ENCODE data around the gene NUP35. TPM values are rescaled to one million over a fixed set of nuclear protein-coding genes. Genes with fewer than 3 reads are reported as not detected.

The NUP35 gene, protein sequence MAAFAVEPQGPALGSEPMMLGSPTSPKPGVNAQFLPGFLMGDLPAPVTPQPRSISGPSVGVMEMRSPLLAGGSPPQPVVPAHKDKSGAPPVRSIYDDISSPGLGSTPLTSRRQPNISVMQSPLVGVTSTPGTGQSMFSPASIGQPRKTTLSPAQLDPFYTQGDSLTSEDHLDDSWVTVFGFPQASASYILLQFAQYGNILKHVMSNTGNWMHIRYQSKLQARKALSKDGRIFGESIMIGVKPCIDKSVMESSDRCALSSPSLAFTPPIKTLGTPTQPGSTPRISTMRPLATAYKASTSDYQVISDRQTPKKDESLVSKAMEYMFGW
- 41.5 and 44.0 TPM in 2 replicates for total RNA-seq

DNA sequence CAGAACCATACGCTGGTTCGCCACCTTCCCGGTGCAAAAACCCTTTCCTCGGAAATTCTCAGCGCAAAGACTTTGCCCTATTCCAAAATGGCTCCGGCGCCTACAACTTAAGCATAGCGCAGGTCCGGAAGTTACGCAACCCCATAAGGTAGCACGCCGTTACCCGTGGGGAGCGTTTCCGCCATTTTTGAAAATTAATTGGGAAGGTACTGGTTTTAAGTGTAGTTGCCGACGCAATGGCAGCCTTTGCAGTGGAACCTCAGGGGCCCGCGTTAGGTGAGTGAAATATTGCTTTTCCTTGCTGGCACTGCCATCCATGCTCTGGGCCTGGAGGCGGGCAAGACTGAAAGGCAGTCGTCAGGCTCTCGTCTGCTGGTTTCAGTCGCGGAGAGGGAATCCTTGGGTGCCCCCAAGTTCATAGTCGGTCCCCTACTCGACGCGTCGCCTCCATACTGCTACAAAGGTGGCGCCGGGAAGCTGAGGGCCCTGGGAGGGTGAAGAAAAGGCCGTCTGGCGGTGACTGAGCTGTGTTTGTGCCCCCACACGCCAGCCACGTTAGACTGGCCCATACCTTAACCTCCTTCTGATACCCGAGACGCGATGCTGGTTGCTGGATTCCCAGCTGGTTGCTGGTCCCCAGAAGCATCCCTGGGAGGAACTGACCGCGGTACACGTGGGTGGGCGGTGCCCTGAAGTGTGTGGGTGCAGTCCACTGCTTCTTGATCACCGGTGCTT, at the start of gene NUP35:
TSS of gene NUP35 (plus strand) at position 222 of the 735 bp plus-strand sequence. CDS start at position 237, 15 bp downstream.
- peaks cover 27% of the 10 kb centered on the region for H3K4me1 Mint-ChIP-seq
- peak within 1 kb of the TSS; percentile 99 for H3K27ac Mint-ChIP-seq
- peaks cover 13% of the 10 kb centered on the region for H3K27me3 Mint-ChIP-seq
- peak; percentile 96 for DNase-seq
- intact Hi-C loops (cut with micrococcal nuclease): loop anchor here (1.0 kb wide), 3 partner anchors 46 to 408 kb away; partner anchors contain the start of genes DNAJC10, DUSP19 and NCKAP1
- H3K4me3 Mint-ChIP-seq: peak within 1 kb of the TSS; percentile 98
- H3K36me3 Mint-ChIP-seq (ENCODE audit: low read depth): peaks cover 9% of the 10 kb centered on the region
- no peaks in the 10 kb centered on the region for H3K9me3 Mint-ChIP-seq

DNA sequence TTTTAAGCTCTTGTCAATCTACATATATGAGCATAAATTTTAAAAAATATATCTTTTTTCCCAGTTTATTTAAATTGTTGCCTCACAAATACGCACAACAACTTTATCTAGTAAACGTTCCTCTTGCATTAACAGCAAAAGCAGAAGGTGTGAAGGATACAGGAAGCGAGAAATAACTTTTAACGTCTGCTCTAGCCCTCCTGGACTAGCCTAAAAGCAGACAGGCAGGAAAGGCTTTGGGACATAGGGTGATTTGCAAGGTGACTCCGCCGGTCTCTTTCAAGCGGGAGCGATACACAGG, 46.1 kb upstream of the NUP35 start:
- peak overlapping the region; percentile 85 for H3K4me3 Mint-ChIP-seq
- peaks cover 4% of the 10 kb centered on the region for H3K27me3 Mint-ChIP-seq
- H3K27ac Mint-ChIP-seq: peak overlapping the region; percentile 59
- H3K36me3 Mint-ChIP-seq (ENCODE audit: low read depth): no peaks in the 10 kb centered on the region
- no peak for DNase-seq
- no peaks in the 10 kb centered on the region for H3K9me3 Mint-ChIP-seq
- intact Hi-C loops (cut with micrococcal nuclease): loop anchor here (1.0 kb wide), 2 partner anchors 40 to 46 kb away; partner anchors contain the start of genes NCKAP1 and NUP35
- peaks cover 13% of the 10 kb centered on the region for H3K4me1 Mint-ChIP-seq

DNA sequence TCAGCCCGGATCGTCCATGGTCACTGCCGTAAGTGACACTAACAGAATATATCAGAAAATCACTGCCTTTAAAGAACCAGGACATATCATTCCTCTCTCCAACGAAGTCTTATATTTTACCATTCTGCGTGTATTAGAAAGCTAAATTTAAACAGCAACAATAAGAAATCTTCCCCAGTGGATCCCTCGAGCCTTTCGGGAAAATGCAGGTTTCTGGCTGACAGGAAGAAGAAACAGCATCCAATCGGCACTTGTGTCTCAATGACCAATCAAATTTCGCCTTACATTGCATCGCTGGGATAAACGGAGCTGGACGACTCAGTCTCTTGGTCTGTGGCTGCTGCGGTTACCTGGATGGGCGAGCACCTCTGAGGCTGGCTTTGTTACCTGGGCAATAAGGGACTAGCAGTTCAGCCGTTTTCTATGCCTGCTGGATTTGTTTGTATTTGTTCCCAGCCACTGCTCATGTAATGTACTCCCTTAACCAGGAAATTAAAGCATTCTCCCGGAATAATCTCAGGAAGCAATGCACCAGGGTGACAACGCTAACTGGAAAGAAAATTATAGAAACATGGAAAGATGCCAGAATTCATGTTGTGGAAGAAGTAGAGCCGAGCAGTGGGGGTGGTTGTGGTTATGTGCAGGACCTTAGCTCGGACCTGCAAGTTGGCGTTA, 45.6 kb upstream of the NUP35 start, which contains the start of gene DUSP19:
TSS of gene DUSP19 (plus strand) at position 284 of the 675 bp plus-strand sequence. CDS start at position 471, 187 bp downstream.
- Mint-ChIP-seq H3K4me1 (peaks cover 13% of the 10 kb centered on the region), H3K9me3 (no peaks in the 10 kb centered on the region), H3K27ac (peak within 1 kb of the TSS; percentile 59), H3K36me3 (ENCODE audit: low read depth) (no peaks in the 10 kb centered on the region), H3K4me3 (peak within 1 kb of the TSS; percentile 85), H3K27me3 (peaks cover 4% of the 10 kb centered on the region)
- intact Hi-C loops (cut with micrococcal nuclease): loop anchor here (1.0 kb wide), 2 partner anchors 40 to 46 kb away; partner anchors contain the start of genes NCKAP1 and NUP35
- DNase-seq: peak; percentile 95

DNA sequence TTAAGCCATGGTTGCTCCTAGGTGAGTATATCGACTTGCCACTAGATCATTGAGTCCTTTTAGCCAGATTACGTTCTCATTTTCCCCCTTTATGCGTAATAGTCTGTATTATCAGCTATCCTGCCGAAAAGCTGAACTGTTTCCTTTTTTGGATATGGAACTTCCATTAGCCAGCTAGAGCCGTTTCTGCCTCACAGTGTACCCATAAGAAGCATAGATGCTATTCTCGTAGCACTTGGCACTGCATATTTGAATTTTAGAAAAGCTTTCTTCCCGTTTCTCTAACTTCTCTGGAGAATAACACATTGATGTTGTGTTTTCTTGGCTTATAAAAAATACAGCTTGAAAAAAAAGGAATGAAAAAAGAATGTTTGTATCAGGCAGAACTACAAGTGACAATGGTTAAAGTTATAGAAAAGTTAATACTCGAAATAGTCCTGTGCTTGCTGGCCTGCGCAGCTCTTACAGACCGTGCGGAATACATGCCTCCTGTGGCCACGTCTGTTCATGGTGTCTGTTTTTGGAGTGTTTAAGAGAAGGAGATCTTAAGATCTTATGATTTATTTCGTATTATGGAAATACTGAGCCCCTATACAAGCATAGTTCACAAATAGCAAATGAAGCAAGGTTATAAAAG, 45.0 kb upstream of the NUP35 start:
- H3K27ac Mint-ChIP-seq: no peak overlapping the region
- peaks cover 13% of the 10 kb centered on the region for H3K4me1 Mint-ChIP-seq
- H3K36me3 Mint-ChIP-seq (ENCODE audit: low read depth): no peaks in the 10 kb centered on the region
- no peaks in the 10 kb centered on the region for H3K9me3 Mint-ChIP-seq
- intact Hi-C loops (cut with micrococcal nuclease): no loop called here
- DNase-seq: no peak
- peaks cover 4% of the 10 kb centered on the region for H3K27me3 Mint-ChIP-seq
- H3K4me3 Mint-ChIP-seq: peak overlapping the region; percentile 85

DNA sequence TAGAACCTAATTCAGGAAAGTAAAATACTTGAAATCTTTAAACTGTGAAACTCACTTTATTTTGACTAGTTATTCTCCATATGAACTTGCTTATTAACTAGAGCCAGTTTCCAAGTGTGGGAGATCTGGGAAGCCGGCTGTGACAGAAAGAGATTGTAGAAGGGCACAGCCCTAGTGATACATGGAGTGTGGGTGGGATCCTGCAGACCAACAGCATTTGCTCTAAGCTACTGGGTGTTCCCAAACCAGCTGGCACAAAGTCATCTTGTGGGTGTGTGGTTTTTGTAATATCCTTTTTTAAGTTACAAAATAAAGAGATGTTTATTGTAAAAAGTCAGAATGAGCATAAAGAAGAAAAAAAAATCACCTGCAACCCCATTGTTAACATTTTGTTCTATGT, 42.3 kb upstream of the NUP35 start:
- peaks cover 4% of the 10 kb centered on the region for H3K27me3 Mint-ChIP-seq
- no peaks in the 10 kb centered on the region for H3K9me3 Mint-ChIP-seq
- H3K27ac Mint-ChIP-seq: no peak overlapping the region
- no peak overlapping the region for H3K4me3 Mint-ChIP-seq
- no peak for DNase-seq
- intact Hi-C loops (cut with micrococcal nuclease): no loop called here
- H3K36me3 Mint-ChIP-seq (ENCODE audit: low read depth): no peaks in the 10 kb centered on the region
- peaks cover 13% of the 10 kb centered on the region for H3K4me1 Mint-ChIP-seq

DNA sequence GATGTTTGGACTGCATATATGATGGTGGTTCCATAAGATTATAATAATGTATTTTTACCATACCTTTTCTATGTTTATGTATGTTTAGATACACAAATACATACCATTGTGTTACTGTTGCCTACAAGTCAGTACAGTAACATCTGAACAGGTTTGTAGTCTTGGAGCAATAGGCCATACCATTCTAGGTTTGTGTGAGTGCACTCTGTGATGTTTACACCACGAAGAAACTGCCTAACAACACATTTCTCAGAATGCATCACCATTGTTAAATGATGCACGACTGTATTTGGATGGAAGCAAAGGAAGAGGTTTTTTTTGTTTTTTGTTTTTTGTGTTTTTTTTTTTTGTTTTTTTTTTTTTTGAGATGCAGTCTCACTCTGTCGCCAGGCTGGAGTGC, 36.2 kb upstream of the NUP35 start:
- H3K9me3 Mint-ChIP-seq: no peaks in the 10 kb centered on the region
- DNase-seq: no peak
- no peak overlapping the region for H3K4me3 Mint-ChIP-seq
- H3K4me1 Mint-ChIP-seq: no peaks in the 10 kb centered on the region
- no peak overlapping the region for H3K27ac Mint-ChIP-seq
- H3K36me3 Mint-ChIP-seq (ENCODE audit: low read depth): no peaks in the 10 kb centered on the region
- intact Hi-C loops (cut with micrococcal nuclease): no loop called here
- no peaks in the 10 kb centered on the region for H3K27me3 Mint-ChIP-seq

DNA sequence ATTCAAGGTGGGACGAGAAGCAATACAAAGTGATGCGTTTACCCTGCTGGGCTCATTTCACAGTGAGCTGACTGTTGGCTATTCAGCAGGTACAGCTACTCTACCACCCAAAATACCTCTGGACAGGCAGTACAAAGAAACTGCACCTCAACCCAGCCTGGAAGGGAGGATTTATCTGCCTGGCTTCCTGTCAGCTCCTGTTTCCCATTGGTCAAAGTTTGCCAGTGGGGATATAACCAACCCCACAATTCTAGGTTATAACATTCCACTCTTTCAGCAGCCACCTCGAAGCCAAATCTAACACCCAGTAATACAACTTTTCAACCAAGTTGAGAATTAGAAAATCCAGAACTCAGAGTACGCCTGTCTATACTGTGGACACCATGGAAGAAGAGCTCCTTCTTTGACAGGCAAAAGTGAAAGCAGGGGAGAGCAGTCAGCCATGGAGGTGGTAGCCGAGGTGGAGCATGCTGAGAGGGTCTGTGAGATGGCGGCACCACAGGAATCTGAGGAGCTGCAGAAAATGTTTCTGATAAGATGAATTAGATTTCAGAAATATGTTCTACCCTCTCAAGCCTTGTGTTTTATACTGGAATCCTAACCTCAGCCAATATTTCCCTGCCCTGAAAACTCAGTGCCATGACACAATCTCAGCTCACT, 34.9 kb upstream of the NUP35 start:
- intact Hi-C loops (cut with micrococcal nuclease): no loop called here
- H3K27me3 Mint-ChIP-seq: no peaks in the 10 kb centered on the region

DNA sequence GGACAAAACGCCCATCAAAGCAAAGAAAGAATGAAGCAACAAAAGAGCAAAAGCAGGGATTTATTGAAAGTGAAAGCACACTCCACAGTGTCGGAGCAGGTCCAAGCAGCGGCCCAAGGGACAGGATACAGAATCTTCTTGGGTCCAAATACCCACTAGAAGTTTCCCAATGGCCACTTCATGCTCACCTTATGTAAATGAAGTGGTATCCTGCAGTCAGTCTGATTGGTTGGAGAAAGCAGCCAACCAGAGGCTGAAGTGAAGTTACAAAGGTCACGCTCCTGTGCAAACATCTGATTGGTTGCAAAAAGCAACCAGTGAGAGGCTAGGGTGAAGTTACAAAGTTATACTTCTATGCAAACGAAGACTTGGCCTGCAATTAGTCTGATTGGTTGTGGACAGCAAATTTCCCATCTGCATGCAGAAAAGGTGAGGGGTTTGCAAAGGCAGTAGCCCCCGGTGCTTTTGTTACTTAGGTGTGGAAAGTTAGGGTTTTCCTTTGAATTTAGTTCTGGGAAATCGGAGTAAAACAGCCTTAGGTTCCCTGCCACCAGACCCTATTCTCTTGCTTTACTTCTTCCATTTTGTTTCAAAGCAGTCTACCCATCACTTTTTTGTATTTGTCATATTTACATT, 32.8 kb upstream of the NUP35 start:
- H3K4me1 Mint-ChIP-seq: no peaks in the 10 kb centered on the region
- no peak for DNase-seq
- no peaks in the 10 kb centered on the region for H3K36me3 Mint-ChIP-seq (ENCODE audit: low read depth)
- H3K9me3 Mint-ChIP-seq: no peaks in the 10 kb centered on the region
- H3K27me3 Mint-ChIP-seq: peaks cover under 1% of the 10 kb centered on the region
- H3K4me3 Mint-ChIP-seq: no peak overlapping the region
- intact Hi-C loops (cut with micrococcal nuclease): no loop called here
- H3K27ac Mint-ChIP-seq: no peak overlapping the region

More for the DNA sequence above, 34.9 kb upstream of the NUP35 start:
- Mint-ChIP-seq H3K36me3 (ENCODE audit: low read depth) (no peaks in the 10 kb centered on the region), H3K4me3 (no peak overlapping the region), H3K9me3 (no peaks in the 10 kb centered on the region), H3K27ac (no peak overlapping the region), H3K4me1 (no peaks in the 10 kb centered on the region)
- no peak for DNase-seq

DNA sequence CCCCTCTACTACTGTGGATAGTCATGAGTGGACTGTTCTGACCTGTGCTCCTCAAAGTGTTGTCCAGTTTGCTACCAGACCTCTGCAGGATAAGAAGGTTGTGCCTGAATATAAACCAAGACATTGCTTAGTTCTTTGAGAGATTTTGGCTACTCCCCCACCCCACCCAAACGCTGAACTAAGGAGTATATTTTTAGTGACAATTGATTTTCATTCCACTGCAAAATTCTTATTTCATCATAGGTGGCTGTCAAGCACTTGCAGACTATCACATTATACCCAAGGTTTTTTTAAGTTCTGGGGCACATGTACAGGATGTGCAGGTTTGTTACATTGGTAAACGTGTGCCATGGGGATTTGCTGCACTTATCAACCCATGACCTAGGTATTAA, 32.3 kb upstream of the NUP35 start:
- Mint-ChIP-seq H3K4me1 (no peaks in the 10 kb centered on the region), H3K36me3 (ENCODE audit: low read depth) (no peaks in the 10 kb centered on the region), H3K4me3 (no peak overlapping the region), H3K9me3 (no peaks in the 10 kb centered on the region), H3K27me3 (peaks cover 2% of the 10 kb centered on the region), H3K27ac (no peak overlapping the region)
- no peak for DNase-seq
- intact Hi-C loops (cut with micrococcal nuclease): no loop called here

DNA sequence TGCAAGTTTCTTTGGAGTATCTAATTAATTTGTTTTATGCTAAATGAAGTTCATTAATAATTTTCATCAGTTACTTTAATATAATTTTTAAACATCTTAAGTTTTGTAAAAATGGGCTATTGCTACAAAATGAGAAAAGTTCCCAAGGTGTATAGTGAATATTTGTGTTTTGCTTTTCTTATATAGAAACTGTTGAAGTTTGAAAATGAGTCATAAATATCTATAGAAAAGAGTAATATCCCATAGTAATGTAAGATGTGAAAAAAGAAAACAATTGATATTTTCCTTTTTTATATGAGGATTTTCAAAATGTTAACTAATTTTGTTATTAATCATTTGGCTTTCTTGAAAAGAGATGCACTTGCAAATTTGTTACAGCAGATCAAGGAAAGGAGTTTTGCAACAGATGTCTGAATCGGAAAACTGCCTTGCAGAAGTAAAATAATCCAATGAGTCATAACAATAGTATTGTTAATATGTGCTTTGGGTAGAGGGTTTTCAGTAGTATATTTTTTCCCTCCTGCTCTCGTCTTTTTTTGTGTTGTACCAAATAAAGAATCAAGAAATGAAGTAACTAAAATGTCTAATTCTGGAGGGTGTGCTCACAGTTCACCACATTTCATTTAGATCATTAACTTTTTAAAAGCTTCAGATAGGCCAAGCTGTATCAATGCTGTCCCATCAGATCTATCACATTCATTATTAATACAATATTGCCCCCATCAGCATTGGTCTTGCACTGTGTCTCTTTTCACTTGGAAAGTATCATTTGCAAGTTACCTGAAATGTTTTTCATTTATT, 30.2 kb upstream of the NUP35 start:
- peaks cover 2% of the 10 kb centered on the region for H3K27me3 Mint-ChIP-seq
- no peak overlapping the region for H3K4me3 Mint-ChIP-seq
- DNase-seq: no peak
- no peak overlapping the region for H3K27ac Mint-ChIP-seq
- no peaks in the 10 kb centered on the region for H3K9me3 Mint-ChIP-seq
- intact Hi-C loops (cut with micrococcal nuclease): no loop called here
- H3K36me3 Mint-ChIP-seq (ENCODE audit: low read depth): no peaks in the 10 kb centered on the region
- H3K4me1 Mint-ChIP-seq: no peaks in the 10 kb centered on the region

DNA sequence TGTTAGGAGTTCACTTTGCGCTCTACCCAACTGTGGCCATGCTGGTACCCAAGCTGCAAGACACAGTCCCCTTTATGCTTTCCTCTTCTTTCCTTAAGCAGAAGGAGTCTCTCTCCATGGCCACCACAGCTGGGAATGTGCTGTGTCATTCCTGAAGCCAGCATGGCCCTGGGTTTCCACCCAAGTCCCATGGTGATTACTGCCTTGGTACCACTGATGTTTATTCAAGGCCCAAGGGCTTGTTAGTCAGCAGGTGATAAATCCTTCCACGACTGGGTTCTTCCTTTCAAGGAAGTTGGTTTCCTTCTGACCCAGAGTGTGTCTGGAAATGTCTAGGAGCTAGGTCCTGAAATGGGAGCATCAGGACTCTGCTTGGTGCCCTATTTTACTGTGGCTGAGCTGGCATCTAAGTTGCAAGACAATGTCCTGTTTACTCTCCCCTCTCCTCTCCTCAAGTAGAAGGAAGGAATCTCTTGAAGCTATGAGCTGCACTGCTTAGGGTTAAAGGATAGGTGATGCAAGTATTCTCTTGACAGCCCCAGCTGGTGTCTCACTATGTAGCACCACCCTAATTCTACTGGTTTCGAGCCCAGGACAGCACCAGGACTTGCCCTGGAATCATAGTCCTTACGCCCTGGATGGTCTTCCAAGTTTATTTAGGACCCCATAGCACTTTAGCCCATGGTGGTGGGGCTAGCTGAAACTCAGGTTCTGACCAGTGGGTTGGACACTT, 18.7 kb upstream of the NUP35 start:
- Mint-ChIP-seq H3K27me3 (peaks cover 8% of the 10 kb centered on the region), H3K27ac (no peak overlapping the region), H3K4me1 (no peaks in the 10 kb centered on the region), H3K36me3 (ENCODE audit: low read depth) (no peaks in the 10 kb centered on the region), H3K9me3 (no peaks in the 10 kb centered on the region), H3K4me3 (no peak overlapping the region)
- intact Hi-C loops (cut with micrococcal nuclease): no loop called here
- DNase-seq: no peak

DNA sequence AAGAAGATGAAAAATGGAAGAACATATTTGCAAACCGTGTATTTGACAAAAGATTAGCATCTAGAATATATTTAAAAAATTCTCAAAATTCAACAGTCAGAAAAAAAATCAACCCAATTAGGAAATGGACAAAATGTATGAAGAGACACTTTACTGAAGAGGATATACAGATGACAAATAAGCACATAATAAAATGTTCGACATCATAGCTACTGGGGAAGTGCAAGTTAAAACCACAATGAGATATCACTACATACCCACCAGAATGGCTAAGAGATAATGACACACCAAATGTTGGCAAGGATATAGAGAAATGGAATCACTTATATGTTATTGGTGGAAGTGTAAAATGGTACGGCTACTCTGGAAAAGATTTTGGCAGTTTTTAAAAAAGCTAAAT, 11.7 kb upstream of the NUP35 start:
- Mint-ChIP-seq H3K4me1 (no peaks in the 10 kb centered on the region), H3K27ac (no peak overlapping the region), H3K9me3 (no peaks in the 10 kb centered on the region), H3K27me3 (peaks cover 21% of the 10 kb centered on the region), H3K4me3 (no peak overlapping the region), H3K36me3 (ENCODE audit: low read depth) (no peaks in the 10 kb centered on the region)
- intact Hi-C loops (cut with micrococcal nuclease): no loop called here
- no peak for DNase-seq

Data from activated CD4-positive, alpha-beta T cell treated with anti-CD3 and anti-CD28 coated beads, Interleukin-2, amount 10 ng/mL, durations not matched to agents 24 days and 14 days (primary cell).